Kidney epithelial cell (primary cell): ENCODE measurements around the gene ISM1. TPM values are rescaled to one million over a fixed set of nuclear protein-coding genes. Genes with fewer than 3 reads are reported as not detected.

ENCODE experiments used
- DNase-seq: peaks from one replicate; pipeline ENCODE4 v3.0.0-alpha.2; 2010; ENCODE audit warnings: low read depth
- H3K27me3 ChIP-seq: 2 replicates; pipeline ENCODE4 v1.6.0; 2011; ENCODE audit warnings: low read length; ENCODE audit not compliant: control insufficient read depth, insufficient read depth
- H3K36me3 ChIP-seq: 2 replicates; pipeline ENCODE4 v1.5.1; 2011; ENCODE audit warnings: low read length; ENCODE audit not compliant: control insufficient read depth, insufficient read depth
- H3K4me3 ChIP-seq: 2 replicates; pipeline ENCODE4 v1.5.1; 2011; ENCODE audit warnings: low read depth, mild to moderate bottlenecking, control low read depth, low read length
- total RNA-seq: library from RNA; depleted of rRNA; stranded (reverse); fragments of >200 nt; gene quantifications from 2 replicates; pipeline ENCODE4 v1.2.3, GENCODE V29; 2015
- TF ChIP-seq, protein P1 (sequence below): IDR thresholded peaks from 2 replicates; pipeline ENCODE4 v1.5.1; 2011; ENCODE audit warnings: mild to moderate bottlenecking, moderate library complexity, low read length, control low read depth, inconsistent platforms; ENCODE audit not compliant: insufficient read depth, poor library complexity, severe bottlenecking

Gene ISM1
- total RNA-seq, 1 donor from 2014 or later = not detected

DNA sequence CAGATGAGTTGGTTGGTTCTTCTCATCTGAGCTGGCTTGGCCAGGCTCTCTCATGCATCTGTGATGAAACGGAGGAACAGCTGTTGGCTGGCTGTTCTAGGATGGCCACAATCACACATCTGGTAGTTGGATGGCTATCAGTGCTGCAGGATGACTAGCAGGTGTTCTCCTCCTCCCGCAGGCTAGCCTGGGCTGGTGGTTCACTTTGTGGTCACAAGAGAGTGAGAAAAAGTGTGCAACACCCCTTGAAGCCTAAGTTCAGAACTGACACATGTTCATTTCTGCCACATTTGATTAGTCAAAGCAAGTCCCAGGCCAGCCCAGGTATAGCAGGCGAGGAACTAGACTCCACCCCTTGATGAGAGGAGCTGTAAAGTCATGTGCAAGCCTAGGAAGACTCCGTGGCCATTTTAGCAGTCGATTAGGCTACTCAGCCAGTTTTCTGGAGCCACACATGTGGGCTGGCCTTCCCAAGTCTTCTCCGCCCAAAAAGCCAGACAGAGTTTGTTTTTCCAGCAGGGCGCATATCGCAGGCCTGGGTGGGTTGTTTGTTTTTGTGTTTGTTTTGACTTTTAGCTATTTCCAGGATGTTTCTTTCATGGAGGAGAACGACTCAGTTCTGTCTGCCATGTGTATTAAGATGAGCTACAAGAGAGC is 120.8 kb downstream of the ISM1 start:
- H3K4me3 ChIP-seq = no peak overlapping the region

DNA sequence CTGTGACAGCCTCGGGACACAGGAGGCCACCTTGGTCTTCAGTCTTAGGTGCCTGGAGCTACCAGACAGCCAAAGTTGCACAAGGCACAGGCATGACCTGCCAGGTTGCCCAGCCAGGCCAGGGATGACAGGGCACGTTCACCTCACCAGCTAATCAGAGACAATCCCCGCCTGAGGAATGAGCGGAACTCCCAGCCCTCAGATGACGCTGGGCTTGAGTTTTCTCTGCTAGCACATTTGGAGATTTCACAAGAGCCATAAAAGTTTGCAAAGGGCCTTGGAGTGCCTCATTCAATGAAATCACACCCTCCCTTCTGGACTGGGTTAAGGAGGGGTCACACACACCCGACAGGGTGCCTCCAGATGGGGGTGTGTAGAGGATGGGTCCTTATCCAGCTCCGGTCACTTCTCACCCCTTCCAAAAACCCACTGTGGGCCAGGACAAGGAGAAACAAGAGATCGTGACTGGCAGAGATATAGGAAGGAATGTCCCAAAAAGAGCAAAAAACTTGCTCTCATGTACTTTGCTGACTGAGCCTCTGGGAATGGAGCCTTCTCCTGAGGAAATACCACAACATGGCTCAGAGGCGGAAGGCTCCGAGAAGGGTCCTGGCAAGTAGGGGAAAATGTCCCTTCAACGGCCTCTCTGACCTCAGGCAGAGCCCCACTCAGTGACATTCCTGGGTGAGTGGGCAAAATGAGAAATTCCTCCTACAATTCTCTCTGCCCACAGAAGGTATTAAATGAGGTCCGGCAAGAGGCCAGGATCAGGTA is 121.6 kb downstream of the ISM1 start:
- TF ChIP-seq, protein P1, sequence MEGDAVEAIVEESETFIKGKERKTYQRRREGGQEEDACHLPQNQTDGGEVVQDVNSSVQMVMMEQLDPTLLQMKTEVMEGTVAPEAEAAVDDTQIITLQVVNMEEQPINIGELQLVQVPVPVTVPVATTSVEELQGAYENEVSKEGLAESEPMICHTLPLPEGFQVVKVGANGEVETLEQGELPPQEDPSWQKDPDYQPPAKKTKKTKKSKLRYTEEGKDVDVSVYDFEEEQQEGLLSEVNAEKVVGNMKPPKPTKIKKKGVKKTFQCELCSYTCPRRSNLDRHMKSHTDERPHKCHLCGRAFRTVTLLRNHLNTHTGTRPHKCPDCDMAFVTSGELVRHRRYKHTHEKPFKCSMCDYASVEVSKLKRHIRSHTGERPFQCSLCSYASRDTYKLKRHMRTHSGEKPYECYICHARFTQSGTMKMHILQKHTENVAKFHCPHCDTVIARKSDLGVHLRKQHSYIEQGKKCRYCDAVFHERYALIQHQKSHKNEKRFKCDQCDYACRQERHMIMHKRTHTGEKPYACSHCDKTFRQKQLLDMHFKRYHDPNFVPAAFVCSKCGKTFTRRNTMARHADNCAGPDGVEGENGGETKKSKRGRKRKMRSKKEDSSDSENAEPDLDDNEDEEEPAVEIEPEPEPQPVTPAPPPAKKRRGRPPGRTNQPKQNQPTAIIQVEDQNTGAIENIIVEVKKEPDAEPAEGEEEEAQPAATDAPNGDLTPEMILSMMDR = no peak
- no peak for DNase-seq
- H3K27me3 ChIP-seq = no peaks in the 10 kb centered on the region
- H3K36me3 ChIP-seq = no peaks in the 10 kb centered on the region
- no peak overlapping the region for H3K4me3 ChIP-seq

More for the DNA sequence above, 120.8 kb downstream of the ISM1 start:
- Histone ChIP-seq H3K36me3 (no peaks in the 10 kb centered on the region), H3K27me3 (no peaks in the 10 kb centered on the region)
- TF ChIP-seq, protein P1 = no peak
- no peak for DNase-seq

DNA sequence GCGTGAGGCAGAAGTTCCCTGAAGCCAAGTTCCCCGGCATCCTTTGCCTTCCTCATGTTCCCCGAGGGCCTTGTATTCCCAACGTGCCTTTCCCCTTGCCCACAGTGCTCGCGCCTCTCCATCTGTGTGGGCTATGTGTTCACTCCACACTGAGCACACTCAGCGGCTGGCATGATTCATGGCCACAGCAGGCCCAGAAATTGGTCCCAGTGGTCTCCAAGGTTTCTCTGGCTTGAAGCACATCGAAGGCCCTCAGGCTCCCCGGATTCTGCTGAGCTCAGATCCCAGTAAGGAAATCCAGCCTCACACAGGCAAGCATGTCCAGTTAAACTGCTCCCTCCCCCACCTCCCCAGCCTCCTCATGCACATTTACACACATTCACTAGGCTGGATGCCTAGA is 123.6 kb downstream of the ISM1 start:
- DNase-seq = no peak
- H3K36me3 ChIP-seq = no peaks in the 10 kb centered on the region
- TF ChIP-seq, protein P1 = no peak

DNA sequence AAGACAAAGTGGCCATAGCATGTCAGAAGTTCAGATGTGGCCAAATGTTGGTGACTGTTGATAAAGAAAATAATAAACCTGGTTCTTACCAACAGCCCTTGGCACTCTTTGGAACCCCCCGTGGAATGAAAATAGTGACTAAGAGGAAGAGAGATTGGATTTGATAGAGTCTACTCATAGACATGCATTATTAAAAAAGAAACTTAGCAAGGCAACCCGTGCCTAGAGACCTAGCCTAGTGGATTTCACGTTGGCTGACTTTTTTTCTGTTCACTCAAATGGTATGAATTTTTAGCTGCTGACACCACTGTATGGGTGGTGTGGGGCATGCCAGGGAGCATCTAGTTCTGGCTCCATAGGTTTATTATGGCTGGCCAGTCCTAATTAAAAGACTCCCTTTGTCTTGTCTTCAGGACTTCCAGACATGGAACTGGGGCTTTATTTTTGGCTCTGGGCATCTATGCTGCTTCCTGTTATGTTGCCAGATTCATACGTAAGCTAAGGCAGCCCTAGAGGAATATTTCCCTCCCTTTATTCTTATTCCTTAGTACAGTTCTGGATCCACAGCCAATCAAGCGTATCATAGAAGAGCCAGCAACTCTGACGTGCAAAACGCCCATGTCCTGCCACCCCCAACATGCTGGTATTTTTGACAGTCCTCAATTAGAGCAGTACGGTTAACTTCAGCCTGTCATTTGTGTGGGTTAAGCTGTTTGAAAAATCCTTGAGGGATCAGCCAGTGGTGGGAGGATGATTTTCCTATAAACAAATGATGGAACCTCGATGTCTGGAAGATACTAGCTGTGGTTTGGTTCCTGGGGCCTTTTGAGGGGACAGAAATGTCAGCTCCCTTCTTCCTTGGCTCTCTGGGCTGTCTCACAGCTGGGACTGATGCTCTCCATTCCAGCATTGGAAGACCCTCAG is 127.5 kb downstream of the ISM1 start:
- no peaks in the 10 kb centered on the region for H3K27me3 ChIP-seq
- H3K4me3 ChIP-seq = no peak overlapping the region
- no peaks in the 10 kb centered on the region for H3K36me3 ChIP-seq
- no peak for DNase-seq
- TF ChIP-seq, protein P1 = no peak

More for the DNA sequence above, 123.6 kb downstream of the ISM1 start:
- no peaks in the 10 kb centered on the region for H3K27me3 ChIP-seq
- no peak overlapping the region for H3K4me3 ChIP-seq

DNA sequence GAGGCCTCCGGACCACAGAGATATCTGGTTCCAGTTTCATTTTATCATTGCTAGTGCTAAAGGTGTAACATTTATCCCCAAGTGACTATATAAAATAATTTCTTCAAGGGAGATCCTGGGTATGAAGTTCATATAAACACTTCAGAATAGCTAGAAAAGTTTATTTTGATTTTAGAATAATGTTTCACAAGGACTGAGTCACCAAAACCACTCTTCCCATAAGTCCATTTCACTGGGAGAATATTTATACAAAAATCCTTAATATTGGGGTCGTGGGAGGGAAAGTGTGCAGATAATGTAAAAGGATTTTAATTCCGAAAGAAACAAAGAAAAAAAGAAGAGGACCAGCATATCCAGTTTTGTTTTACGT is 128.1 kb downstream of the ISM1 start:
- TF ChIP-seq, protein P1 = no peak
- H3K36me3 ChIP-seq = no peaks in the 10 kb centered on the region
- DNase-seq = no peak
- no peaks in the 10 kb centered on the region for H3K27me3 ChIP-seq
- no peak overlapping the region for H3K4me3 ChIP-seq

Other genes starting within 250 kb of the ISM1 start
- 0.89 and 1.2 TPM in 2 replicates for gene SPTLC3, start 212.3 kb upstream of the ISM1 start, total RNA-seq